D721Med (cell line): ENCODE data around the gene PRR22.

Experiments
- DNase-seq: peaks from one replicate; pipeline ENCODE4 v3.0.0; 2011; ENCODE audit warnings: low spot score; ENCODE audit not compliant: insufficient read length
- FAIRE-seq: peaks from 2 replicates; lab custom pipeline; 2011; peaks lifted over from hg19 to GRCh38; lab: Jason Lieb, UNC
- TF ChIP-seq, protein P1 (sequence below): IDR thresholded peaks from 2 replicates; pipeline ENCODE4 v1.5.1; 2012; ENCODE audit warnings: mild to moderate bottlenecking, control low read depth; ENCODE audit not compliant: insufficient read depth; ENCODE audit errors: missing control alignments

The PRR22 gene

DNA sequence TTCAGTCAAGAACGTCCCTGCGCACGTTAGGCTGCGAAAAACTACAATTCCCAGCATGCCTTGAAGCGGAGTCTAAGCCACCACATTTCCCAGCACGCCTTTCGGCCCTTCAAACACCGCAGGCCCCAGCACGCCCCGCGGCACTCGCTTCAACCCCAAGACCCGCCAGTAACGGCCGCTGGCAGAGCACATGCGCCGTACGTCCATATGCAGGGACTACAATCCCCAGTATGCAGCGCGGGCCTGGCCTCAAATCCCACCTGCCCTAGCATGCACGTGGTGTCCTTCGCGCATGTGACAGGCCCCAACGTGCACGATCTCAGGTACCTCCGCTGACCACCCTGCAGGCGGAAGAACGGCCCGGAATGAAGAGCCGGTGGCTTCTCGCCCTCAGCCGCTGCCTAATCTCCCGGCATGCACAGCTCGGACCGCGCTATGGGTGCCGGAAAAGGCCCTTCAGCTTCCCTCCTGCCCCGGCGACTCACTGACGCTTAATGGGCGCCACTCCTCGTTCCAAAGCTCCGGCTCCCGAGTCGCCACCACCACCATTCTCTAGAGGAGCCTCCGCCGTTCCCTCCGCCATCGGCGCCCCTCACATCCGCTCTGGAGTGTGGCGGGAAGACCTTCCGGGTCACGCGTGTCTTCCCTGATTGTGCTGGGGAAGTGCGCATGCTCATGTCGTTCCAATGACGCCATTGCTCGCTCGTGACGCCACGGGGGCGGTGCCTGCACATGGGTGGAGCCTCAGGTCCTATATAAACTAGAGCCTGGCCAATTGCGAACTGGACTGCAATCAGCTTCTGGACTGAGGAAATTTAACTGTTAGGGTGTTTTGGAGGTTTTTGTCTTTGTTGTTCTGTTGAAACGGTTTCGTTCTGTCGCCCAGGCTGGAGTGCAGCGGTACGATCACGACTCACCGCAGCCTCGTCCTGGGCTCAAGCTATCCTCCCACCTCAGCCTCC is 6.3 kb upstream of the PRR22 start, which contains the start of gene DUS3L:
TSS of gene DUS3L (minus strand) at position 605 of the 962 bp plus-strand sequence. CDS start at position 583, 22 bp downstream.
- peak; percentile 99 for DNase-seq
- peak; percentile 78 for FAIRE-seq
- TF ChIP-seq, protein P1, sequence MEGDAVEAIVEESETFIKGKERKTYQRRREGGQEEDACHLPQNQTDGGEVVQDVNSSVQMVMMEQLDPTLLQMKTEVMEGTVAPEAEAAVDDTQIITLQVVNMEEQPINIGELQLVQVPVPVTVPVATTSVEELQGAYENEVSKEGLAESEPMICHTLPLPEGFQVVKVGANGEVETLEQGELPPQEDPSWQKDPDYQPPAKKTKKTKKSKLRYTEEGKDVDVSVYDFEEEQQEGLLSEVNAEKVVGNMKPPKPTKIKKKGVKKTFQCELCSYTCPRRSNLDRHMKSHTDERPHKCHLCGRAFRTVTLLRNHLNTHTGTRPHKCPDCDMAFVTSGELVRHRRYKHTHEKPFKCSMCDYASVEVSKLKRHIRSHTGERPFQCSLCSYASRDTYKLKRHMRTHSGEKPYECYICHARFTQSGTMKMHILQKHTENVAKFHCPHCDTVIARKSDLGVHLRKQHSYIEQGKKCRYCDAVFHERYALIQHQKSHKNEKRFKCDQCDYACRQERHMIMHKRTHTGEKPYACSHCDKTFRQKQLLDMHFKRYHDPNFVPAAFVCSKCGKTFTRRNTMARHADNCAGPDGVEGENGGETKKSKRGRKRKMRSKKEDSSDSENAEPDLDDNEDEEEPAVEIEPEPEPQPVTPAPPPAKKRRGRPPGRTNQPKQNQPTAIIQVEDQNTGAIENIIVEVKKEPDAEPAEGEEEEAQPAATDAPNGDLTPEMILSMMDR = no peak

DNA sequence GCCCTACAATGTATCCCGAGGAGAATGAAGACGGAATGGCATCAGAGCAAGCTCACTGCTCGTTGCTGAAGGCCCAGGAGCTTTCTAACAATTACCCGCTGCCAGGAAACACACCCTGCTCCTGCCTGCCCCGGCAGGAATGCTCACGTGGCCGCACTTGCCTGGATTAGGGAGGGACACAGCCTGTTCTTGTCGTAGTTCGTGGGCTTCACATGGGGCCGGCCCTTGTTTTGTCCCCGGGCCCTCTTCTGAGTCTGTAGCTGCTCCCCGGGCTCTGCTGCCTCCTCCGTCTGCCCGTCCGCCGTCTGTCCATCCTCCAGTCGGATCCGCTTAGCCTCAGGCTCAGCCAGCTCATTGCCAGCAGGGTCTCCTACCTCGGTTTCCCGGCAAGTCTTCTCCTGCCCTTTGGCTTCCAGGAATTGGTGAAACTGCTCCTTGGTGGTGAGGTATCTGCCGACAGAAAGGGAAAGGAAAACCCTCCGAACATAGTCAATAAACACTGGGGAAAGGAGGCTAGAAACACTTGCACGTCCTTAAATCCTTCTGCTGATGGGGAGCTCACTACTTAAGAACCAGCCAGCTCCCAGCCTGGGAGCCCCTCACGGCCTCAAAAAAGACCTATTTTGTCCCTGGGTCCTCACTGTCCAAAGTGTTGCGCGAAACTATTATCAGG is 5.5 kb upstream of the PRR22 start:
- TF ChIP-seq, protein P1 = no peak
- no peak for FAIRE-seq
- no peak for DNase-seq

DNA sequence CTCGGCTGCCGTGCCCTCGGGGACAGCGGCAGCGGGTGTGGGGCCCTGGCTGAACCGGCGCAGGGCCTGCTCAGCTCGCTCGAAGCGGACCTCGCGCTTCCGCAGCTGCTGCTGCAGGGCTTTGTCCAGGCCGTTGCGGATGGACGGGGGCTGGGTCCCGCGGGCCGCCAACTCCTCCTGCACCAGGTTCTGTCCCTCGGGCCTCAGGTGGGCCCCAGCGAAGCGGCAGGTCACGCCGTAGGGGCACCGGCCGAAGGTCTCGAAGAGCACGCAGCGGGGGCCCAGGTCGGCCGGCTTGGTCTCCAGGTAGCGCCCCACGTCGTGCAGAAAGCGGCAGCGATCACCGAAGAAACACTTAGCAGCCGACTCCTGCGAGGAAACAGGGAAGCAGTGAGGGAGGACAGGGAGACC is 4.8 kb upstream of the PRR22 start:
- no peak for FAIRE-seq
- TF ChIP-seq, protein P1 = no peak
- no peak for DNase-seq

DNA sequence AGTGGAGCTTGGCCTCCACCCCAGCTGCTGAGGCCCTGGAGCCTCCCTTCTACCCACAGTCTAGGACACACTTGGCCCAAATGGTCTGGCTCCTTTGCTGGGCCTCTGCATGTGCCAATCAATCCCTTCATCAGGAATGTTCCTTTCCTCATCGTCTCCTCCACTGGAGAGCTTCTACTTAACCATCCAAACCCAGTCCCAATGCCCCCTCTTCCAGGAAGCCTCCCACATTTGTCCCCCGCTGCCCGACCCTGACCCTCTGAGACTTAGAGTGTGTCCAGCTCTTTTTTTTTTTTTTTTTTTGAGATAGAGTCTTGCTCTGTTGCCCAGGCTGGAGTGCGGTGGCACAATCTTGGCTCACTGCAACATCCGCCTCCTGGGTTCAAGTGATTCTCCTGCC is 3.9 kb upstream of the PRR22 start:
- no peak for DNase-seq
- FAIRE-seq = no peak
- TF ChIP-seq, protein P1 = no peak

DNA sequence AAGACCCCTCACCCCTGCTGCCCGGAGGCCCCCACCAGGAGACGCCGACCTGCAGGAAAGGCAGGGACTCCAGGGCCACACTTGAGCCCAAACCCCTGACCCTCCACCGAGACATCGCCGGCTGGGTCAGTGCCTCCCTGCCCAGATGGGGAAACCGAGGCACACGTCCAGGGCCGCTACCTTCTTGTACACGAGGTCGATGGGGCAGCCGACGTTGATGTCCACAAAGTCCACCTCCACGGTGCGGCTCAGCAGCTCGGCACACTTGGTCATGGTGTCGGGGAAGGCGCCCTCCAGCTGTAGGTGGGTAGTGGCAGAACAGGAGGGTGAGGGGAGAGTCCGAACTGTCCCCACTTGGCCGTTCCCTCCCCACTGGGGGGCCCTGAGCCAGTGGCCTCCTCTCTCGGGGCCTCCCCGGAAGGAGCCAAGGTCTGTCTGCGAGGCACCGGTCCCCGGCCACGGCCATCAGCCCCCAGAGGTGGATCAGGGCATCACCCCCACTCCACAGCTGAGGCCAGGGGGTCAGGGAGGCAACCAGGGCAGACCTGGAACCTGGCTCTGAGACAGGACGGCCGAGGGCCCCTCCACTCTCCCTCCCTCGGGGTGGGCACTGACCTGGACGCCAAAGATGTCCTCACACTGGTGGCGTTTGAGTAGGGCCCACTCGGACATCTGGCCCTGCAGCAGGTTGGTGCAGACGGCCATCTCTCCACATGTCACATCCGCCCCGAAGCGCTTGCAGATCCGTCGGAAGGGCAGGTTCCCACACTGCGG is 3.0 kb upstream of the PRR22 start:
- no peak for FAIRE-seq
- no peak for DNase-seq

More for the DNA sequence above, 3.0 kb upstream of the PRR22 start:
- TF ChIP-seq, protein P1 = no peak
